Neural cell (in vitro differentiated cells): Measurements from ENCODE around the gene MRPL44. TPM values are rescaled to one million over a fixed set of nuclear protein-coding genes. Genes with fewer than 3 reads are reported as not detected.

Experiments
- H2AFZ ChIP-seq: fragments of 200-600, 300-800 bp; sonication (generic), shearing (Covaris generic); 2 replicates; pipeline ENCODE4 v1.6.0; 2014; ENCODE audit warnings: low read depth, mild to moderate bottlenecking, antibody characterized with exemption, low read length, moderate library complexity
- H3F3A ChIP-seq: fragments of 200-600 bp; shearing (Covaris generic); 2 replicates; pipeline ENCODE4 v1.6.1; 2016; ENCODE audit warnings: mild to moderate bottlenecking, moderate library complexity, mixed read lengths, antibody characterized with exemption, low read length; ENCODE audit not compliant: insufficient read depth, poor library complexity, severe bottlenecking
- H3K27ac ChIP-seq: fragments of 200-600, 300-800 bp; sonication (generic), shearing (Covaris generic); 2 replicates; pipeline ENCODE4 v1.5.1; 2014; ENCODE audit warnings: mild to moderate bottlenecking, low read length, moderate library complexity
- H3K27me3 ChIP-seq: fragments of 300-800, 200-600 bp; sonication (generic), shearing (Covaris generic); 2 replicates; pipeline ENCODE4 v1.6.0; 2014; ENCODE audit warnings: mild to moderate bottlenecking, low read depth, low read length, moderate library complexity; ENCODE audit not compliant: insufficient read depth
- H3K36me3 ChIP-seq: fragments of 300-800, 200-600 bp; sonication (generic), shearing (Covaris generic); 2 replicates; pipeline ENCODE4 v1.5.1; 2014; ENCODE audit warnings: mild to moderate bottlenecking, antibody characterized with exemption, low read length, moderate library complexity; ENCODE audit not compliant: insufficient read depth
- H3K4me2 ChIP-seq: fragments of 300-800, 200-600 bp; sonication (generic), shearing (Covaris generic); 2 replicates; pipeline ENCODE4 v1.6.0; 2014; ENCODE audit warnings: mild to moderate bottlenecking, low read length
- H3K4me3 ChIP-seq: fragments of 300-800, 200-600 bp; sonication (generic), shearing (Covaris generic); 2 replicates; pipeline ENCODE4 v1.5.1; 2014; ENCODE audit warnings: mild to moderate bottlenecking, low read length, moderate library complexity
- H3K79me2 ChIP-seq: fragments of 200-600 bp; shearing (Covaris generic); replicated peaks from 2 replicates; pipeline ENCODE4 v1.6.0; 2014; ENCODE audit warnings: mild to moderate bottlenecking, low read length, moderate library complexity; ENCODE audit not compliant: insufficient read depth
- H3K9ac ChIP-seq: fragments of 300-800, 200-600 bp; sonication (generic), shearing (Covaris generic); 2 replicates; pipeline ENCODE4 v1.6.1; 2016; ENCODE audit warnings: mild to moderate bottlenecking, low read length, mixed read lengths
- H3K9me2 ChIP-seq: fragments of 200-600 bp; shearing (Covaris generic); 2 replicates; pipeline ENCODE4 v1.6.1; 2016; ENCODE audit warnings: mild to moderate bottlenecking, low read length, mixed read lengths; ENCODE audit not compliant: insufficient read depth
- H3K9me3 ChIP-seq: fragments of 200-600, 300-800 bp; sonication (generic), shearing (Covaris generic); 2 replicates; pipeline ENCODE4 v1.6.1; 2016; ENCODE audit warnings: mild to moderate bottlenecking, mixed run types, low read length, moderate library complexity, mixed read lengths
- H4K20me1 ChIP-seq: fragments of 200-600 bp; shearing (Covaris generic); 2 replicates; pipeline ENCODE4 v1.6.1; 2016; ENCODE audit warnings: mild to moderate bottlenecking, mixed run types; ENCODE audit not compliant: insufficient read depth
- EP300 ChIP-seq: fragments of 450-650 bp; conservative IDR thresholded peaks from 2 replicates; pipeline ENCODE4 v1.6.1; 2014; ENCODE audit warnings: antibody characterized with exemption, mild to moderate bottlenecking, moderate library complexity; ENCODE audit not compliant: poor library complexity, severe bottlenecking
- EZH2 ChIP-seq: fragments of 200-600, 300-800 bp; shearing (Covaris generic), sonication (generic); IDR thresholded peaks from 2 replicates; pipeline ENCODE4 v1.6.1; 2014; ENCODE audit warnings: antibody characterized with exemption, low read length, borderline replicate concordance, mild to moderate bottlenecking; ENCODE audit not compliant: insufficient read depth, poor library complexity, severe bottlenecking
- MXI1 ChIP-seq: fragments of 450-650 bp; conservative IDR thresholded peaks from 2 replicates; pipeline ENCODE4 v1.6.1; 2014; ENCODE audit warnings: antibody characterized with exemption, mild to moderate bottlenecking; ENCODE audit not compliant: poor library complexity, severe bottlenecking
- POLR2AphosphoS5 ChIP-seq: IDR thresholded peaks from 2 replicates; pipeline ENCODE4 v1.6.1; 2012
- RAD21 ChIP-seq: fragments of 450-650 bp; conservative IDR thresholded peaks from 2 replicates; pipeline ENCODE4 v1.6.1; 2014; ENCODE audit warnings: antibody characterized with exemption, mild to moderate bottlenecking, moderate library complexity
- SMC3 ChIP-seq: fragments of 450-650 bp; conservative IDR thresholded peaks from 2 replicates; pipeline ENCODE4 v1.6.1; 2014; ENCODE audit warnings: antibody characterized with exemption, mild to moderate bottlenecking, moderate library complexity; ENCODE audit not compliant: poor library complexity
- TAF1 ChIP-seq: IDR thresholded peaks from 2 replicates; pipeline ENCODE4 v1.6.1; 2012; ENCODE audit warnings: low read depth
- polyA plus RNA-seq: library from polyadenylated mRNA; depleted of rRNA; stranded (reverse); fragments of >200 nt; gene quantifications from 2 replicates; pipeline ENCODE4 v1.2.3, GENCODE V29; 2014
- TF ChIP-seq, protein P1 (sequence below): fragments of 450-650 bp; IDR thresholded peaks from 2 replicates; pipeline ENCODE4 v1.5.1; 2014; ENCODE audit warnings: antibody characterized with exemption, mild to moderate bottlenecking, moderate library complexity; ENCODE audit not compliant: poor library complexity, severe bottlenecking
- TF ChIP-seq, protein P2 (sequence below): IDR thresholded peaks from 2 replicates; pipeline ENCODE4 v1.6.1; 2012; ENCODE audit warnings: borderline replicate concordance

Gene MRPL44
- polyA plus RNA-seq, 1 donor from 2014 or later = 70.6 TPM

DNA sequence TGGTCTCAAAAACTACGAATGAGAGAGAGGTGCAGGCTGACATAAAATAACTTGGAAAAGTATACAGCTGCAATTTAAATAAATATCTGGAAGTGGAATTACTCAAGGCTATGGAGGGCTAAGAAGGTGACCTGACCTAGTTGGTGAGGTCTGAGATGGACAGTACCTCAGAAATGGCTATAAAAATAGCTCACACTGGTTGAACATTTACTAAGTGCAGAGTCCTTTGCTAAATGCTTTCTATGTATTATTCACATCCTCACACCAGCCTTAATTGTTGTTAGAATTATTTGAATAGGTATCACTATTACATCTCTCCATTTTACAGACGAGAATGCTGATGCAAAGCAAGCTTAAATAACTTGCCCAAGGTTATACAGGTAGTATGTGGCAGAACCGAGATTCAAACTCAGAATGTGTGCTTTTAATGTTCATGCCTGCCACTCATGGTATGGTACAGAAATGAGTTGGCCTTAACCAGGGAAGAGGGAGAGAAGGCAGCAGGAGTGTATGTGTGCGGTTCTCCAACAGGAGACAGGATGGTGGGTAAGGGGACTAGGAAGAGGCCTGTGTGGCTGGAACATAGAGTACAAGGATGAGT is 37.4 kb downstream of the MRPL44 start:
- Histone ChIP-seq H2AFZ (no peak overlapping the region), H3K4me3 (no peak overlapping the region), H3F3A (no peaks in the 10 kb centered on the region), H3K79me2 (no peaks in the 10 kb centered on the region), H4K20me1 (no peaks in the 10 kb centered on the region), H3K27me3 (no peaks in the 10 kb centered on the region), H3K36me3 (no peaks in the 10 kb centered on the region), H3K9me3 (no peaks in the 10 kb centered on the region), H3K9me2 (no peaks in the 10 kb centered on the region), H3K9ac (no peak overlapping the region), H3K4me2 (no peak overlapping the region), H3K27ac (no peak overlapping the region)
- TF ChIP-seq MXI1 (no peak), TAF1 (no peak), POLR2AphosphoS5 (no peak), RAD21 (no peak), EZH2 (no peak), SMC3 (no peak)
- TF ChIP-seq, protein P1, sequence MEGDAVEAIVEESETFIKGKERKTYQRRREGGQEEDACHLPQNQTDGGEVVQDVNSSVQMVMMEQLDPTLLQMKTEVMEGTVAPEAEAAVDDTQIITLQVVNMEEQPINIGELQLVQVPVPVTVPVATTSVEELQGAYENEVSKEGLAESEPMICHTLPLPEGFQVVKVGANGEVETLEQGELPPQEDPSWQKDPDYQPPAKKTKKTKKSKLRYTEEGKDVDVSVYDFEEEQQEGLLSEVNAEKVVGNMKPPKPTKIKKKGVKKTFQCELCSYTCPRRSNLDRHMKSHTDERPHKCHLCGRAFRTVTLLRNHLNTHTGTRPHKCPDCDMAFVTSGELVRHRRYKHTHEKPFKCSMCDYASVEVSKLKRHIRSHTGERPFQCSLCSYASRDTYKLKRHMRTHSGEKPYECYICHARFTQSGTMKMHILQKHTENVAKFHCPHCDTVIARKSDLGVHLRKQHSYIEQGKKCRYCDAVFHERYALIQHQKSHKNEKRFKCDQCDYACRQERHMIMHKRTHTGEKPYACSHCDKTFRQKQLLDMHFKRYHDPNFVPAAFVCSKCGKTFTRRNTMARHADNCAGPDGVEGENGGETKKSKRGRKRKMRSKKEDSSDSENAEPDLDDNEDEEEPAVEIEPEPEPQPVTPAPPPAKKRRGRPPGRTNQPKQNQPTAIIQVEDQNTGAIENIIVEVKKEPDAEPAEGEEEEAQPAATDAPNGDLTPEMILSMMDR = no peak
- TF ChIP-seq, protein P2, sequence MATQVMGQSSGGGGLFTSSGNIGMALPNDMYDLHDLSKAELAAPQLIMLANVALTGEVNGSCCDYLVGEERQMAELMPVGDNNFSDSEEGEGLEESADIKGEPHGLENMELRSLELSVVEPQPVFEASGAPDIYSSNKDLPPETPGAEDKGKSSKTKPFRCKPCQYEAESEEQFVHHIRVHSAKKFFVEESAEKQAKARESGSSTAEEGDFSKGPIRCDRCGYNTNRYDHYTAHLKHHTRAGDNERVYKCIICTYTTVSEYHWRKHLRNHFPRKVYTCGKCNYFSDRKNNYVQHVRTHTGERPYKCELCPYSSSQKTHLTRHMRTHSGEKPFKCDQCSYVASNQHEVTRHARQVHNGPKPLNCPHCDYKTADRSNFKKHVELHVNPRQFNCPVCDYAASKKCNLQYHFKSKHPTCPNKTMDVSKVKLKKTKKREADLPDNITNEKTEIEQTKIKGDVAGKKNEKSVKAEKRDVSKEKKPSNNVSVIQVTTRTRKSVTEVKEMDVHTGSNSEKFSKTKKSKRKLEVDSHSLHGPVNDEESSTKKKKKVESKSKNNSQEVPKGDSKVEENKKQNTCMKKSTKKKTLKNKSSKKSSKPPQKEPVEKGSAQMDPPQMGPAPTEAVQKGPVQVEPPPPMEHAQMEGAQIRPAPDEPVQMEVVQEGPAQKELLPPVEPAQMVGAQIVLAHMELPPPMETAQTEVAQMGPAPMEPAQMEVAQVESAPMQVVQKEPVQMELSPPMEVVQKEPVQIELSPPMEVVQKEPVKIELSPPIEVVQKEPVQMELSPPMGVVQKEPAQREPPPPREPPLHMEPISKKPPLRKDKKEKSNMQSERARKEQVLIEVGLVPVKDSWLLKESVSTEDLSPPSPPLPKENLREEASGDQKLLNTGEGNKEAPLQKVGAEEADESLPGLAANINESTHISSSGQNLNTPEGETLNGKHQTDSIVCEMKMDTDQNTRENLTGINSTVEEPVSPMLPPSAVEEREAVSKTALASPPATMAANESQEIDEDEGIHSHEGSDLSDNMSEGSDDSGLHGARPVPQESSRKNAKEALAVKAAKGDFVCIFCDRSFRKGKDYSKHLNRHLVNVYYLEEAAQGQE = no peak

DNA sequence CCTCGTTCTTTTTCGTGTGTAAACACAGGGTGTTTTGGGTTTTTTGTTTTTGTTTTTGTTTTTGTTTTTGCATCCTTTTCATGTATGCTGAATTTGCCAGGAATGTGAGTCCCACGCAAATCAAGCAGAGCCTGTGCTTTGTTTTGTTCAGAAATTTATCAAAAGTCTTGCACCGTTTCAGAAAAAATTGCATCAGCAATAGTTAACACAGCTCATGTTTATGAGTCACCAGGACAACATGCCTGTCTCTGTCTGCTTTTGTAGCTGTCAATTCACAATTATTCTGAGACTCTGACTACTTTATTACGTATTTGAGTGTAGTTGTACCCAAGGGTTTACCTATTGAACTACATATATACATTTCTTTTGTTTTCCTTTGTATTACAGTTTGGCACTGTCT is 38.3 kb downstream of the MRPL44 start:
- Histone ChIP-seq H4K20me1 (no peaks in the 10 kb centered on the region), H3K79me2 (no peaks in the 10 kb centered on the region), H3K4me2 (no peak overlapping the region), H3K36me3 (no peaks in the 10 kb centered on the region), H3K4me3 (no peak overlapping the region), H3K27ac (no peak overlapping the region), H3K9me3 (no peaks in the 10 kb centered on the region), H3K9ac (no peak overlapping the region), H3F3A (no peaks in the 10 kb centered on the region), H2AFZ (no peak overlapping the region), H3K9me2 (no peaks in the 10 kb centered on the region), H3K27me3 (no peaks in the 10 kb centered on the region)
- no peak for TF ChIP-seq MXI1
- no peak for TF ChIP-seq EP300
- no peak for TF ChIP-seq POLR2AphosphoS5
- TF ChIP-seq EZH2 = no peak
- TF ChIP-seq RAD21 = no peak
- TF ChIP-seq SMC3 = no peak
- no peak for TF ChIP-seq TAF1
- TF ChIP-seq, protein P1 = no peak
- TF ChIP-seq, protein P2 = no peak
